Activated T-cell treated with anti-CD3 and anti-CD28 coated beads, Interleukin-2, amount 50 U/mL, for 72 hours (primary cell): ENCODE results near the gene CXorf58. TPM values are rescaled to one million over a fixed set of nuclear protein-coding genes. Genes with fewer than 3 reads are reported as not detected.
"Not testable (repeated sequence)": the region's sequence is repeated elsewhere in the genome, so short reads cannot be mapped to it uniquely, and the experiment has no call there.

Experiments
- ATAC-seq, 2 donors: fragments of 150-1000 bp; cut with Tn5 transposase; replicated peaks in 1 of 2; 2 replicates each; pipeline ENCODE4 v1.10.0; 2021; ENCODE audit warnings: moderate library complexity in 2 of 2, mild to moderate bottlenecking in 1 of 2
- DNase-seq, 2 donors: peaks; one replicate each; pipeline ENCODE4 v3.0.0; 2021 to 2022; ENCODE audit warnings: mixed read lengths in 1 of 2
- H3K27ac Mint-ChIP-seq: one replicate; pipeline ENCODE4 v1.8.0; 2022; ENCODE audit warnings: mild to moderate bottlenecking, moderate library complexity, mixed read lengths
- H3K27me3 Mint-ChIP-seq: one replicate; pipeline ENCODE4 v1.8.0; 2022; ENCODE audit warnings: low read depth, mixed read lengths
- H3K36me3 Mint-ChIP-seq, 2 donors: one replicate each; pipeline ENCODE4 v1.8.0; 2022; ENCODE audit warnings: mixed read lengths in 2 of 2, mild to moderate bottlenecking in 1 of 2; ENCODE audit not compliant: insufficient read depth in 2 of 2
- H3K4me1 Mint-ChIP-seq: one replicate; pipeline ENCODE4 v1.8.0; 2022; ENCODE audit warnings: low read depth, mixed read lengths
- H3K4me3 Mint-ChIP-seq, 2 donors: one replicate each; pipeline ENCODE4 v1.8.0; 2022; ENCODE audit warnings: mild to moderate bottlenecking in 2 of 2, mixed read lengths in 2 of 2, moderate library complexity in 2 of 2
- H3K9me3 Mint-ChIP-seq, 2 donors: one replicate each; pipeline ENCODE4 v1.8.0; 2022; ENCODE audit warnings: mixed read lengths in 2 of 2
- total RNA-seq, 2 donors: library from RNA; stranded (reverse); gene quantifications; one replicate each; pipeline ENCODE4 v1.2.3, GENCODE V29; 2022

The CXorf58 gene
- total RNA-seq, 2 donors from 2014 or later: not detected

- H3K27ac Mint-ChIP-seq: no peak overlapping the region
- no peaks in the 10 kb centered on the region for H3K9me3 Mint-ChIP-seq
- H3K27me3 Mint-ChIP-seq: peaks cover 17% of the 10 kb centered on the region
- no peak for ATAC-seq
- DNase-seq: no peak
- H3K36me3 Mint-ChIP-seq: peaks cover 0 to 1% of the 10 kb centered on the region in 2 donors
- H3K4me1 Mint-ChIP-seq: peaks cover 23% of the 10 kb centered on the region
- H3K4me3 Mint-ChIP-seq: no peak overlapping the region
These were observed 19.9 kb upstream of the CXorf58 start for GRCh38 chrX:23887918-23888317.

GRCh38 chrX:23888887-23889501 lies 18.8 kb upstream of the CXorf58 start:
- H3K4me1 Mint-ChIP-seq: peaks cover 17% of the 10 kb centered on the region
- no peak for DNase-seq

GRCh38 chrX:23890933-23891332 lies 16.9 kb upstream of the CXorf58 start:
- DNase-seq: no peak
- ATAC-seq: no peak
- peaks cover 0 to 1% of the 10 kb centered on the region in 2 donors for H3K36me3 Mint-ChIP-seq
- no peaks in the 10 kb centered on the region for H3K9me3 Mint-ChIP-seq
- H3K27ac Mint-ChIP-seq: no peak overlapping the region
- peaks cover 13% of the 10 kb centered on the region for H3K27me3 Mint-ChIP-seq
- peaks cover 8% of the 10 kb centered on the region for H3K4me1 Mint-ChIP-seq
- H3K4me3 Mint-ChIP-seq: no peak overlapping the region

More at GRCh38 chrX:23888887-23889501, 18.8 kb upstream of the CXorf58 start:
- no peak for ATAC-seq
- no peaks in the 10 kb centered on the region for H3K9me3 Mint-ChIP-seq
- peaks cover 13% of the 10 kb centered on the region for H3K27me3 Mint-ChIP-seq
- no peak overlapping the region for H3K27ac Mint-ChIP-seq
- H3K4me3 Mint-ChIP-seq: no peak overlapping the region
- H3K36me3 Mint-ChIP-seq: peaks cover 0 to 1% of the 10 kb centered on the region in 2 donors

GRCh38 chrX:23894993-23895392 lies 12.8 kb upstream of the CXorf58 start:
- not testable (repeated sequence) for H3K36me3 Mint-ChIP-seq, DNase-seq, H3K27ac Mint-ChIP-seq, H3K9me3 Mint-ChIP-seq, ATAC-seq, H3K4me1 Mint-ChIP-seq, H3K4me3 Mint-ChIP-seq
- H3K27me3 Mint-ChIP-seq: peaks cover 21% of the 10 kb centered on the region

GRCh38 chrX:23896539-23896938 lies 11.3 kb upstream of the CXorf58 start:
- not testable (repeated sequence) for H3K27ac Mint-ChIP-seq, H3K9me3 Mint-ChIP-seq, ATAC-seq, DNase-seq, H3K36me3 Mint-ChIP-seq, H3K4me3 Mint-ChIP-seq, H3K4me1 Mint-ChIP-seq
- H3K27me3 Mint-ChIP-seq: peaks cover 14% of the 10 kb centered on the region

GRCh38 chrX:23896981-23897380 lies 10.8 kb upstream of the CXorf58 start:
- no peak overlapping the region for H3K27ac Mint-ChIP-seq
- peaks cover 14% of the 10 kb centered on the region for H3K27me3 Mint-ChIP-seq
- DNase-seq (no peak), ATAC-seq (no peak)
- no peaks in the 10 kb centered on the region for H3K36me3 Mint-ChIP-seq
- H3K4me1 Mint-ChIP-seq: peaks cover 6% of the 10 kb centered on the region
- no peak overlapping the region for H3K4me3 Mint-ChIP-seq
- H3K9me3 Mint-ChIP-seq: no peaks in the 10 kb centered on the region

GRCh38 chrX:23898412-23898959 lies 9.3 kb upstream of the CXorf58 start:
- Mint-ChIP-seq H3K4me1 (peaks cover 6% of the 10 kb centered on the region), H3K36me3 (no peaks in the 10 kb centered on the region), H3K27ac (no peak overlapping the region), H3K27me3 (peaks cover 14% of the 10 kb centered on the region), H3K9me3 (no peaks in the 10 kb centered on the region), H3K4me3 (no peak overlapping the region)
- DNase-seq (no peak), ATAC-seq (no peak)

GRCh38 chrX:23900220-23900797 lies 7.5 kb upstream of the CXorf58 start:
- H3K27me3 Mint-ChIP-seq: peaks cover 10% of the 10 kb centered on the region
- no peaks in the 10 kb centered on the region for H3K36me3 Mint-ChIP-seq
- ATAC-seq (no peak), DNase-seq (no peak)
- no peak overlapping the region for H3K27ac Mint-ChIP-seq
- H3K9me3 Mint-ChIP-seq: no peaks in the 10 kb centered on the region
- no peak overlapping the region for H3K4me3 Mint-ChIP-seq
- peaks cover 6% of the 10 kb centered on the region for H3K4me1 Mint-ChIP-seq

- Mint-ChIP-seq H3K27ac (no peak overlapping the region), H3K27me3 (peaks cover 8% of the 10 kb centered on the region), H3K4me1 (peaks cover 10% of the 10 kb centered on the region), H3K4me3 (no peak overlapping the region), H3K36me3 (no peaks in the 10 kb centered on the region), H3K9me3 (no peaks in the 10 kb centered on the region)
- DNase-seq (no peak), ATAC-seq (peak; percentile 62 to 79)
These were observed 6.7 kb upstream of the CXorf58 start for GRCh38 chrX:23901060-23901459.

GRCh38 chrX:23901805-23902204 lies 6.0 kb upstream of the CXorf58 start:
- H3K9me3 Mint-ChIP-seq: no peaks in the 10 kb centered on the region
- peaks cover 10% of the 10 kb centered on the region for H3K4me1 Mint-ChIP-seq
- ATAC-seq (peak; percentile 74 to 83), DNase-seq (peak; percentile 30 to 34)
- no peak overlapping the region for H3K4me3 Mint-ChIP-seq
- no peaks in the 10 kb centered on the region for H3K36me3 Mint-ChIP-seq
- H3K27me3 Mint-ChIP-seq: peaks cover 8% of the 10 kb centered on the region
- no peak overlapping the region for H3K27ac Mint-ChIP-seq

- H3K27ac Mint-ChIP-seq: no peak overlapping the region
- no peak overlapping the region for H3K4me3 Mint-ChIP-seq
- ATAC-seq (peak in 1 of 2 donors; percentile 20), DNase-seq (no peak)
- H3K36me3 Mint-ChIP-seq: no peaks in the 10 kb centered on the region
- peaks cover 8% of the 10 kb centered on the region for H3K27me3 Mint-ChIP-seq
- H3K9me3 Mint-ChIP-seq: no peaks in the 10 kb centered on the region
- H3K4me1 Mint-ChIP-seq: peaks cover 10% of the 10 kb centered on the region
These were observed 5.4 kb upstream of the CXorf58 start for GRCh38 chrX:23902419-23902818.

- Mint-ChIP-seq H3K4me3 (no peak overlapping the region), H3K4me1 (peaks cover 18% of the 10 kb centered on the region), H3K9me3 (no peaks in the 10 kb centered on the region), H3K27ac (no peak overlapping the region), H3K27me3 (peaks cover 6% of the 10 kb centered on the region), H3K36me3 (no peaks in the 10 kb centered on the region)
- ATAC-seq (no peak), DNase-seq (no peak)
These were observed 3.7 kb upstream of the CXorf58 start for GRCh38 chrX:23904096-23904495.

GRCh38 chrX:23907111-23907497 lies 702 bp upstream of the CXorf58 start:
- no peaks in the 10 kb centered on the region for H3K9me3 Mint-ChIP-seq
- ATAC-seq (no peak), DNase-seq (no peak)
- H3K27me3 Mint-ChIP-seq: peaks cover 6% of the 10 kb centered on the region
- H3K36me3 Mint-ChIP-seq: no peaks in the 10 kb centered on the region
- peak overlapping the region; percentile 75 for H3K27ac Mint-ChIP-seq
- peak overlapping the region; percentile 80 for H3K4me3 Mint-ChIP-seq
- peaks cover 12% of the 10 kb centered on the region for H3K4me1 Mint-ChIP-seq
